K562 (cell line): Measurements from ENCODE around the gene ZMAT2.

Source experiments
- CTCF ChIP-seq, 3 experiments: IDR thresholded peaks in 2 of 3; conservative IDR thresholded peaks in 1 of 3; 2 replicates each; pipeline ENCODE4 v1.5.1; 2011 to 2012; ENCODE audit warnings: low read length in 3 of 3, mild to moderate bottlenecking in 3 of 3, control low read depth in 2 of 3, improper control_type of control experiment in 1 of 3, inconsistent platforms in 1 of 3, low read depth in 1 of 3, mixed read lengths in 1 of 3, moderate library complexity in 1 of 3; ENCODE audit not compliant: insufficient read depth in 2 of 3
- HDAC2 ChIP-seq: fragments of 450-650 bp; IDR thresholded peaks from 2 replicates; pipeline ENCODE4 v1.6.1; 2016; ENCODE audit warnings: mild to moderate bottlenecking

- TF ChIP-seq CTCF (IDR thresholded peaks at IDR 0.05 in 2 of 3, conservative IDR thresholded peaks at IDR 0.05 in 1 of 3; ENCODE audit: insufficient read depth in 2 of 3, low read depth in 1 of 3, low read length in 3 of 3) (no peak), HDAC2 (no peak)
Observed at GRCh38 chr5:140741967-140742366, 41.7 kb downstream of the ZMAT2 start.
